Tibial nerve (tissue), 4 donors: ENCODE data around the gene STPG3.

Source experiments
- EP300 ChIP-seq, 2 donors: sonication (generic); formaldehyde crosslinking; IDR thresholded peaks; one replicate each; pipeline ENCODE4 v1.6.1; 2017; ENCODE audit warnings: antibody characterized with exemption in 2 of 2, mild to moderate bottlenecking in 1 of 2
- POLR2A ChIP-seq, 2 donors: fragments of 450-650 bp; IDR thresholded peaks; one replicate each; pipeline ENCODE4 v1.6.1; 2017; ENCODE audit warnings: antibody characterized with exemption in 2 of 2, mild to moderate bottlenecking in 2 of 2, moderate library complexity in 2 of 2
- TF ChIP-seq, protein P1 (sequence below), 5 experiments: fragments of 200-600 bp in 3 of 5; fragments of 450-650 bp in 2 of 5; sonication (generic) in 3 of 5; IDR thresholded peaks; one replicate each; pipeline ENCODE4 v1.5.1; 2016 to 2019; ENCODE audit warnings: antibody characterized with exemption in 5 of 5, mild to moderate bottlenecking in 3 of 5, moderate library complexity in 2 of 5

DNA sequence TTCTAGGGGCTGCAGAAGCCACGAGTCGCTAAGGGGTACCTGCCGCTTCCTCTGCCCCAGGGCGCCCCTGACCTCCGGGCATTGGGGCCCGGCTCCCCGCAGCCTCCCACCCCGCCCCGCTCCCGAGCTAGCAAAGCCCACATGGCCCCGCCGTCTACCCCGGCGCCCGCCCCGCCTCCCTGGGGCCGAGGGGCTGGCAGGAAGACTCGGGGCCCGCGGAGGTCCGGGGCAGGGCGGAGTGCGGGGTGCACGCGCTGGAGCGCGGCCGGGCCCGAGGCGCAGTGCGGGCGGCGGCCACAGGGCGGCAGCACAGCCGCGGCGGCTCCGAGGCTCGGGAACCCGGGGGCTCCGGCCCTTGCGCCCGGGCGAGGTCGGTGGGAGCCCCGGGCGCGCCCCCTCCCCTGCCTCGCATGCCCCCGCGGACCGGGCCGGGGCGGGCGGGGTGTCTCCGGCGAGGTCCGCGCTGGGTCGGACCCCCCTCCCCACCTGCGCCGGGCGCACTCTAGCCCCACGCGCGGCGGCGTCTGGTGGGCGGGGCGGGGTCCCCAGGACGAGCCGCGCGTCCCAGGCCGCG is 44.2 kb downstream of the STPG3 start:
- TF ChIP-seq, protein P1, sequence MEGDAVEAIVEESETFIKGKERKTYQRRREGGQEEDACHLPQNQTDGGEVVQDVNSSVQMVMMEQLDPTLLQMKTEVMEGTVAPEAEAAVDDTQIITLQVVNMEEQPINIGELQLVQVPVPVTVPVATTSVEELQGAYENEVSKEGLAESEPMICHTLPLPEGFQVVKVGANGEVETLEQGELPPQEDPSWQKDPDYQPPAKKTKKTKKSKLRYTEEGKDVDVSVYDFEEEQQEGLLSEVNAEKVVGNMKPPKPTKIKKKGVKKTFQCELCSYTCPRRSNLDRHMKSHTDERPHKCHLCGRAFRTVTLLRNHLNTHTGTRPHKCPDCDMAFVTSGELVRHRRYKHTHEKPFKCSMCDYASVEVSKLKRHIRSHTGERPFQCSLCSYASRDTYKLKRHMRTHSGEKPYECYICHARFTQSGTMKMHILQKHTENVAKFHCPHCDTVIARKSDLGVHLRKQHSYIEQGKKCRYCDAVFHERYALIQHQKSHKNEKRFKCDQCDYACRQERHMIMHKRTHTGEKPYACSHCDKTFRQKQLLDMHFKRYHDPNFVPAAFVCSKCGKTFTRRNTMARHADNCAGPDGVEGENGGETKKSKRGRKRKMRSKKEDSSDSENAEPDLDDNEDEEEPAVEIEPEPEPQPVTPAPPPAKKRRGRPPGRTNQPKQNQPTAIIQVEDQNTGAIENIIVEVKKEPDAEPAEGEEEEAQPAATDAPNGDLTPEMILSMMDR (IDR thresholded peaks at IDR 0.05), result peak; percentile 36 to 93 (median 85)
- no peak for TF ChIP-seq EP300 (IDR thresholded peaks at IDR 0.05)
- no peak for TF ChIP-seq POLR2A (IDR thresholded peaks at IDR 0.05)
